ENCODE results near the gene SPDEF. TPM values are rescaled to one million over a fixed set of nuclear protein-coding genes. Genes with fewer than 3 reads are reported as not detected.
A peak's percentile ranks its signal among the peaks of the same experiment; 100 is the strongest.

Gene SPDEF
- total RNA-seq, 2 donors from 2014 or later, result not detected

DNA sequence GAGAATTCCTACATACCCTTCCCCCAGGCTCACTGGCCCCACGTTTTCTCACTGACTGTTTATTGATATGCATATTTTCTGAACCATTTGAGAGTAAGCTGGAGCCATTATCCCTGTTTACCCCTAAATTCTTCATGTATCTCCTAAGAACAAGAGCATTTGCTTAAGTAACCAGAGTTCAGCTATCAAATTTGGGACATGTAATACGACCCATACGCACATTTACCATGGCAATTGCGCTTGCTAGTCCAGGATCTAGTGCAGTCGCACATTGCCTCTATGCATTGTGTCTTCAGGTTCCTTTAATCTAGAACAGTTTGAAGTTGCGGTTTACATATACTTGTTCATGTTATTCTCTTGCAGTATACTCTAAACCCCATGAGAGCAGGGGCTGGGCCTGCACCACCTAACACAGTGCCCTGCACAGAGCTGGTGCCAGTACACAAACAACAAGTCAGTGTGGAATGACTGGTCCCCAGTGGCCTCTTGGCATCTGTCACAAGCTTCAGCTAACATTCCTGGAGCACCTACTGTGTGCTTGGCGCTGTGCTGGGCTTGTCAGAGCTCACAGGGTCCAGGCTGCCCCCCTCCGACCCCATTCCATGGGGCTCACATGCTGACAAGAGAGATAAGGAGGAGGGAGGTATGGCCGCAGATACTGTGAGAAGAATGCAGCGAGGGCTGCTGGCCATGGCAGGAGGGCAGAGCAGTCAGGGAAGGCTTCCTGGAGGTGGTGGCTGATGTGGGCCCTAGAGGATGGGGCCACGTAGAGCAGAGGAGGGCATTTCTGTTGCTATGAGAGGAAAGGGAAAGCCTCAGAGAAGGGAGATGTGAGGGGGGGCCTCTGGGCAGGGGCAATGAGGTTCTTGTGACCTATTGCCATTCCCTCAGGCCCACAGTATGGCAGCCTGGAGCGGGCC, 28.1 kb downstream of the SPDEF start:
- Mint-ChIP-seq H3K27me3 (no peaks in the 10 kb centered on the region), H3K4me1 (ENCODE audit: low read depth in 2 of 2) (peaks cover 4 to 8% of the 10 kb centered on the region in 2 donors), H3K36me3 (no peaks in the 10 kb centered on the region), H3K27ac (no peak overlapping the region), H3K4me3 (peak overlapping the region; percentile 39), H3K9me3 (no peaks in the 10 kb centered on the region)
- ATAC-seq, result no peak
- no peak for DNase-seq (ENCODE audit: low spot score)

DNA sequence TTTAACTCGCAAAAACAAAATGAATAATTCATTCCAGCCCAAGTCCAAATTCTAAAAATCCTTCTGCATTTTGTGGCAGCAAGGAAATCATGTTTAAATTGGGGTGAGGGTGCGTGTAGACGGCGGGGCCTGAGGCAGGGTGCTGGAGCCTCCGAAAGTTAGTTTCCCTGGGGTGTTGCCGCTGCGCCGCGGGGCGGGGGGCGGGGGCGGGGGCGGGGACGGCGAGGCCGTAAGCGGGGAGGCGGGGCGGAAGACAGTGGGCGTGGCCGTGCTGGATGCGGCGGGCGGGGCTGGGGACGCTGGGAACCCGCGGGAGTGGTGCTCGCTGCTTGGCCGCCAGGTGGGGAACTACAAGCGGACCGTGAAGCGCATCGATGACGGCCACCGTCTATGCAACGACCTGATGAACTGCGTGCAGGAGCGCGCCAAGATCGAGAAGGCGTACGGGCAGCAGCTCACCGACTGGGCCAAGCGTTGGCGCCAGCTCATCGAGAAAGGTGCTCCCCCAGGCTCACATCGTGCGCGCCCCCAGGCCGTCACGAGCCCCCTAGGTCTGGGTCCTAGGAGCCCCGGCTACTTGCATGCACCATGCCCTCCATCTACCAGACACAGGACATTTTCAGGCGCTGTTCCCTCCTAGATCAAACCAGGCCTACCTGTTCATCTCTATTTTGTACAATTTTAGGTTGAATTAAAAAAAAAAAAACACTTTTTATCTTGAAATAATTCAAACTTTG, 29.0 kb downstream of the SPDEF start:
- ATAC-seq (peak; percentile 94 to 95), DNase-seq (ENCODE audit: low spot score) (peak; percentile 93)
- Mint-ChIP-seq H3K4me3 (peak overlapping the region; percentile 39), H3K36me3 (no peaks in the 10 kb centered on the region), H3K27ac (no peak overlapping the region), H3K4me1 (ENCODE audit: low read depth in 2 of 2) (peaks cover 6 to 10% of the 10 kb centered on the region in 2 donors), H3K9me3 (no peaks in the 10 kb centered on the region), H3K27me3 (no peaks in the 10 kb centered on the region)

DNA sequence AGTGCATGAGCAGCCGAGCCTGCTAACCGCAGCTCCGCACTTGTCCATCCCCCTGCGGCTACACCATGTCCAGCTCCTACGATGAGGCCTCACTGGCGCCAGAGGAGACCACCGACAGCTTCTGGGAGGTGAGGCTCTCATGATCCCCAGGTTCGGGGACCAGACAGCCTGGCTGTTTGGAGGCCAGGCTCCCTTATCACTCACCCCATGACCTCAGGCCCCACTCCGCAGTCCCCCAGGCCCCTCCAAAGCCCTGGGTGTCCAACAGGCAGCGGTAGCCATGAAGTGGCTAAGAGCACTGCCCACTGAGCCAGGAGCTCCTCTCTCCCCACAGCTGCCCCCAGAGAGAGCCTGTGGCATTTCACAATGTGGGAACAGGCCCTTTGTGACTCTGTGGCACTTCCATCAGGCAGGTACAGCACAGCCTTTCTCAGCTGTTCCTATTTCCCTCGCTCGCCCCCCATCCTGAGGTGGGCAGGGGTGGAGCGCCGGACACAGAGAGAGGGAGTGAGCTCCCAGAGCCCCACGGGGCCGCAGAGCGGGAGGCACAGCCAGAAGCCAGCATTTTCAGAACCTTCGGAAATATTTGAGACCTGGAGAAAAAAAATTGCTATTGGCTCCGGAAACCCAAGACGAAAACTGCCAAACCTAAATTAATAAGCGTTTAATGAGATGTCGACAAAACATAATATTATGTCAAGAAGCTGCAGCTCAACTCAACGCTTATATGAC, 29.7 kb downstream of the SPDEF start:
- H3K4me3 Mint-ChIP-seq, result no peak overlapping the region
- no peaks in the 10 kb centered on the region for H3K36me3 Mint-ChIP-seq
- ATAC-seq, result no peak
- no peak overlapping the region for H3K27ac Mint-ChIP-seq
- peaks cover 6 to 10% of the 10 kb centered on the region in 2 donors for H3K4me1 Mint-ChIP-seq (ENCODE audit: low read depth in 2 of 2)
- H3K27me3 Mint-ChIP-seq, result no peaks in the 10 kb centered on the region
- H3K9me3 Mint-ChIP-seq, result no peaks in the 10 kb centered on the region
- DNase-seq (ENCODE audit: low spot score), result no peak

DNA sequence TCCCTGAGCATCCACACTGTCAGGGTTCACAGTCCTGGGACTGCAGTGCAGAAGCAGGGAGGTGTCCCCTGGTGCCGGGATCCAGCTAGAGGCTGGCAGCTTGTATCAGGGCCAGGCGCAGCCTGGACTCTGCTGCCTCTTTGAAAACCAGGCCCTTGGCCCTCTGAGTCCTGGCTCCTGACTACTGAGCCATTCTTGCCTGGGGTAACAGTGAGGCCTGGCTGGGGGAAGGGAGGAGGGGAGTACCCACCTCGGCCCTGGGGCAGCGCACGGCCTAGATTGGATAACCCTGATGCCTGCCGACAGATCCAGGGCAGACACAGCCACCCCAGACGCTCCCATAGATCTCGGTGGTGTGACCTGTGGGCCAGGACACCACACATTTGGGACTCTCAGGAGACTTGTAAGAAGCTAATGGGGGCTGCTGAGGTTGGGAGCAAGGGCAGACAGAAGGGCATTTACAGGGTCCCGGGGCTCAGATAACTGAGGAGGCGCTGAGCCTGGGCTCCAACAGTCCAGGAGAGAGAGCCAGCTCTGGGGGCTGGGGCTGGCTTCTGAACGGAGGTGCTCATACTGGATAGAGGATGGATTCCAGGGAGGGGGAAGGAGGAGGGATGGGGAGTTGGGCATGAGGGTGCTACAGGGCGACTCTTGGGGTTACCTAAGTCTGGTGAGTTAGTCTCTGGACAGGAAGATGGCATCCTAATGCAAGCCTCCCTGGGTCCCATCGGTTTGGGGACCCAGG, 30.5 kb downstream of the SPDEF start:
- Mint-ChIP-seq H3K9me3 (no peaks in the 10 kb centered on the region), H3K4me1 (ENCODE audit: low read depth in 2 of 2) (peaks cover 6 to 10% of the 10 kb centered on the region in 2 donors), H3K36me3 (no peaks in the 10 kb centered on the region), H3K4me3 (no peak overlapping the region), H3K27ac (no peak overlapping the region), H3K27me3 (no peaks in the 10 kb centered on the region)
- no peak for DNase-seq (ENCODE audit: low spot score)
- ATAC-seq, result no peak

DNA sequence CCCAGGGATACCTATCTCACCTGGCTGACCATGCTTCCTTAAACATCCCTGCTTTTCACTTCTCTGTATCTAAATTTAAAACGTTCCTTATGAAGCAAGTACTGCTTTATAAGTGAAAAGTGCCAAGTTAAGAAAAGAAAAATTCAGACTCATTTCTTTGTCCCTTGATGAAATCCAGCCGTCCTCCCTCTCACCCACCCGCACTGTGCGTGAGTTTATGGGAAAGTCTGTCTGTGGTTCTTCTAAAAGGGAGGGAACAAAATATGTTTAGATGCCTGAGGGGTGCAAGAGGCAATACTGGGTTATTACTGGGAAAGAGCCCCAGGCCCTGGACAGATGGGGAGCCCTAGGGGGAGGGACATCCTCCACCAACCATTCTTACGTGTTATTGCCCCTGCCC, 31.2 kb downstream of the SPDEF start:
- ATAC-seq (no peak), DNase-seq (ENCODE audit: low spot score) (no peak)
- Mint-ChIP-seq H3K4me3 (no peak overlapping the region), H3K36me3 (no peaks in the 10 kb centered on the region), H3K9me3 (no peaks in the 10 kb centered on the region), H3K27me3 (no peaks in the 10 kb centered on the region), H3K4me1 (ENCODE audit: low read depth in 2 of 2) (peaks cover 6 to 10% of the 10 kb centered on the region in 2 donors), H3K27ac (no peak overlapping the region)

DNA sequence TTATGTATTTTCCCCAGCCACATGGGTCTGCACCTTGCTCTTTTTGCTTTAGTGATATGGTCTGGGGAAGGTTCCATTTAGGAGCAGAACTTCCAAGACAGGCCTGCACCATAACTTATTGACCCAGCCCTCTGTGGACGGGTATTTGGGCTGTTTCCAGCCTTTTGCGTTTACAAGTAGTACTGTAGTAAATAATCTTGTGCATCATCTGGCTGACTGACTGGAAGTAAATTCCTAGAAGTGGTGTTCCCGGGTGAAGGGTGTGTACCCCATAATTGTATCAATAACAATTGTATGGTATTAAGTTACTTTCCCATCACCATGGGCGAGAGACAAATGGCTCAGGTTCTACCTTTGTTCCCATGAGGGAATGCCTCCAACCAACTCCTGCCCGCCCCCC, 31.6 kb downstream of the SPDEF start:
- Mint-ChIP-seq H3K27me3 (no peaks in the 10 kb centered on the region), H3K4me1 (ENCODE audit: low read depth in 2 of 2) (peaks cover 6 to 10% of the 10 kb centered on the region in 2 donors), H3K27ac (no peak overlapping the region), H3K9me3 (no peaks in the 10 kb centered on the region), H3K36me3 (no peaks in the 10 kb centered on the region), H3K4me3 (no peak overlapping the region)
- DNase-seq (ENCODE audit: low spot score), result no peak
- ATAC-seq, result no peak

DNA sequence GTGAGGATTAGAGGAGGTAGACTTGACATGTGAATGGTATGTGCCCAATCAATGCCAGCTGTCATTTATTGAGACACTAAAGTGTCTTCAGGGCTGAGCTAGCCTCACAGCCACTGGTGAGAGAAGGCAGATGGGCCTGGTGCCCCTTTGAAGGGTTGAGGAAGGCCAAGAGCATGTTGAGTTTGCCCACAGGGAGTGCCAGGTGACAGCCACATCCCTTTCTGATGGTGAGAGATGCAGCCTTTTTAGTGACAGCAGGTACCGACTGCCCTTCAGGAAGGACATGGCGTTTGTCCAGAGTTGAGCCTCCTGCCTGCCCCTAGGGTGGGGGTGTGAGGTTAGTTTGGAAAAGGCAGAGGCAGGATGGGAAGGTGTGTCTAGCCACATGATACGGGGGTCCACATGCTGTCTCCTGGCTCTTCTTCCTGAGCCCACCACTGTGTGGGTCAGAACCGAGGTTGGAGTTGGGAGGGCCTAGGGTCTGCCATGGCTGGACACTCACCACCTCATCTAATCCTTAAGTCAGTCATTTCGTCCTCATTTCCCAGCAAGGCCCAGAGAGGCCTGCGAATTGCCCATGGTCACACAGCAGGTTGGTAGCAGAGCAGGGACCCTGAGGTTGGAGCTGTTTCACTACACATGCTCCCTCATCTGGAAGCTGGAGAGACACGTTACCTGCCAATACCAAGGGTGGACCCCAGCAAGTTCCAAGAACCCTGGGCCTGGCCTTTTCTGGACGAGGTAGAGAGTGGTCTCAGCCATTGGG, 32.5 kb downstream of the SPDEF start:
- peak overlapping the region in 1 of 2 donors; percentile 20 for H3K27ac Mint-ChIP-seq
- peaks cover 6 to 10% of the 10 kb centered on the region in 2 donors for H3K4me1 Mint-ChIP-seq (ENCODE audit: low read depth in 2 of 2)
- ATAC-seq (no peak), DNase-seq (ENCODE audit: low spot score) (no peak)
- no peak overlapping the region for H3K4me3 Mint-ChIP-seq
- H3K27me3 Mint-ChIP-seq, result no peaks in the 10 kb centered on the region
- H3K36me3 Mint-ChIP-seq, result no peaks in the 10 kb centered on the region
- no peaks in the 10 kb centered on the region for H3K9me3 Mint-ChIP-seq

DNA sequence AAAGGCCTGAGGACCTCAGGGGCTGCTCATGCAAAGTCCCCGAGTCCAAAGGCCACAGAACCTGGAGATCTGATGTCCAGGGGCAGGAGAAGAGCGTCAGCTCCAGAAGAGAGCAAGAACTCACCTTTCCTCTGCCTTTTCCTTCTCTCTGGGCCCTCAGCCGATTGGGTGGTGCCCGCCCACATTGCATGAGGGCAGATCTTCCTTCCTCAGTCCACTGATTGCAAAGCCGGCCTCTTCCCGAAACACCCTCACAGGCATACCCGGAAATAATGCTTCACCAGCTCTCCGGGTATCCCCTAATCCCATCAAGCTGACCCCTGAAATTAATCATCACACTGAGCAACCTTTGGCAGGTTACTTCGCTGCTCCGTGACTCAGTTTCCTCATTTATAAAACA, 33.4 kb downstream of the SPDEF start:
- DNase-seq (ENCODE audit: low spot score) (no peak), ATAC-seq (no peak)
- Mint-ChIP-seq H3K9me3 (no peaks in the 10 kb centered on the region), H3K27ac (peak overlapping the region in 1 of 2 donors; percentile 20), H3K4me1 (ENCODE audit: low read depth in 2 of 2) (peaks cover 6 to 9% of the 10 kb centered on the region in 2 donors), H3K4me3 (no peak overlapping the region), H3K27me3 (no peaks in the 10 kb centered on the region), H3K36me3 (no peaks in the 10 kb centered on the region)

DNA sequence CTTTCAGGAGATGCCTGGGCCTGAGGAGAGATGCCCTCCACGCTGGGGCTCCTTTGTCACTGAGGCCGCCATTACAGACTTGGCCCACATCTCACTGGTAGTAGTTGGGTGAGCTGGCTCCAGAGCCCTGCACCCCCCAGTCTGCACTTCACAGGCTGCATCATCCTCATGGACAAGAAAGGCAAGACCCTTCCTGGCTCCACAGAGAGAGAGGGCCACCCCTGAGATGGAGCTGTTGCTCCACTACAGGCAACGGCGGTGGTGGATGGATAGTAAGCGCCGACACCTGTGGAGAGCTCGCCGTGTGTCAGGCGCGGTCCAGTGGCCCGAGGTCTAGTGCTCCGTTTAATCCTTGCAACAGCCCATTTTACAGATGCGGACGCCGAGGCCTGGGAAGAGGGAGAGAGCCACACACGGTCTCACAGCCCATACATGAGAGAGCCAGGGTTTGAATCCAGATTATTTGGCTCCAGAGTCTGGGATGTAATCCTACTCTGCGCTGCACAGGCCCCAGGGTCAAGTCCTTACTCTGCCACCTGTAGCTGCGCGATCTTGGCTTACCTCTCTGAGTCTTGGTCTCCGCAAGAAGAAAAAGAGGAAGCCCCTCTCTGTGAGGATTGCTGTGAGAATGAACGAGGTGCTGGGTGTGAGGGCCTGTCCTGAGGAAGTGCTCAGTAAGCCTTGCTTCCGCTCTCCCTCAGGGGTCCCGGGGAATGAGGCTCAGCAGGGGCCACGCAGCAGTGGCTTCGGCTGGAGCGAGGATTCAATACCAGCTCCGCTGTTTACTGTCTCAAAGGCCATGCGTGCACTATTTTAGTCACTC, 34.5 kb downstream of the SPDEF start:
- Mint-ChIP-seq H3K4me3 (no peak overlapping the region), H3K4me1 (ENCODE audit: low read depth in 2 of 2) (peaks cover 6 to 7% of the 10 kb centered on the region in 2 donors), H3K36me3 (no peaks in the 10 kb centered on the region), H3K27me3 (no peaks in the 10 kb centered on the region), H3K9me3 (no peaks in the 10 kb centered on the region), H3K27ac (no peak overlapping the region)
- ATAC-seq, result no peak
- DNase-seq (ENCODE audit: low spot score), result no peak

DNA sequence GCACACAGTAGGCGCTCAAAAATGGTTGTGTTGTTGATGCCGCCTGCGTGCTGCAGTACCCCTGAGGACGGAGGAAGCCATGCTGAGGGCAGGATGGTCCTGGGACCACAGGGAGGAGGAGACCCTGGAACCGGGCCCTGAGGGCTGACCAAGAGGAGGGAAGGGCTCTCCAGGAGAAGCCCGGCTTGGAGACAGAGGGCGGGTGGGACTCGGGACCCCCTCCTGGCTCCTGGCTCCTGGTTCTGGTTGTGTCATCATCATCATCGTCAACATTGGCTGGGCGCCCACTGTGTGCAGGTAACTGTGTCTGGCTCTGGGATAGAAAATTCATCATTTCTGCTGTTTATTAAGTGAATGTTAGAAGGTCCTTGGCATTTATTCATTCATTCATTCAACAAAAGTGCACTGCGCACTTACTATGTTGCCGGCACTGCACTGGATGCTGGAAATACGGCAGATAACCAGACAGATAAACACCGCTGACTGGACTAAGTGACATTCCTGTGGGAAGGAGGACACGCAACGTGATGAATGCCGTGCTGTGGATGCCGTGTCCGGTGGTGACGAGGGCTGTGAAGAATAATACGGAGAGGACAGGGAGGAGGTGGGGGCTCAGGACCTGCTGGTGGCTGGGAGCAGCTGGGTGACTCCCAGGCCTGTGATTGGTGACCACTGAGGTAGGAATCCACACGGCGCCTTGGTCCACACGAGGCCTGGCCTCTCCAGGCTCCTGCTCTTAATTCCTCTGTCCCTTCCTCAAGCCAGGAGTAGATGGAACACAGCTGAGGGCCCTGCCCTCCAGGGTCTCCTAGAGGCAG, 35.3 kb downstream of the SPDEF start:
- H3K9me3 Mint-ChIP-seq, result no peaks in the 10 kb centered on the region
- H3K4me3 Mint-ChIP-seq, result no peak overlapping the region
- no peak for DNase-seq (ENCODE audit: low spot score)
- H3K4me1 Mint-ChIP-seq (ENCODE audit: low read depth in 2 of 2), result peaks cover 6 to 7% of the 10 kb centered on the region in 2 donors
- H3K27me3 Mint-ChIP-seq, result no peaks in the 10 kb centered on the region
- H3K27ac Mint-ChIP-seq, result no peak overlapping the region
- no peaks in the 10 kb centered on the region for H3K36me3 Mint-ChIP-seq
- ATAC-seq, result no peak

DNA sequence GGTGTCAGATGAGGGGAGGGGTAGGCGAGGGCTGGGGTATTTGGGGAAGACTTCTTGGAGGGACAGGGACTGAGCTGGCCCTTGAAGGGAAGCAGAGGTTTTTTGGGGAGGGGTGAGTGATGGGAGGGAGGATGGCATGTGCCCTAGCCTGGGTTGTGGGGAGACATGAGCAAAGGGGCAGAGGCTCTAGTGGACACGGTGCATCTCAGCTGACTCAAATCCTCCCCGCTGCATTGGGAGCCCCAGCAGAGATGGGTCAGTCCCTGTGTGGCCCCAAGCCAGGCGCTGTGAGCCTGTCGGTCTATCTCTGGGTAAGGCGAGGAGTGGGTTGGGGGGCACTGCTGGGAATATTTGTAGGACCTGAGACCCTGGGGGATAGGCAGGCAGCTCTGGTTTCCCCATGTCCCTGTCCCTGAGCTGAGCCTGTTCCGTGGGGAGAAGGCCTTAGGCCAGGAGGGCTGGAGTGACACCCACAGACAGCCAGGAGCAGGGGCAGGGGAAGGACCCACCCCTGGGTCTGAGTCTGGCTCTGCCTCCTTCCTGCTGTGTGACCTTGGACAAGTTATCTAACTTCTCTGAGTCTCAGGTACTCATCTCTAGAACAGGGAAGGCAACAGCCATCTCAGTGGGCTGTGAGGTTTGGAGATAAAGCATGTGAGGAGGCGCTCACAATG, 36.0 kb downstream of the SPDEF start:
- Mint-ChIP-seq H3K4me1 (ENCODE audit: low read depth in 2 of 2) (peaks cover 6 to 7% of the 10 kb centered on the region in 2 donors), H3K36me3 (no peaks in the 10 kb centered on the region), H3K4me3 (no peak overlapping the region), H3K9me3 (no peaks in the 10 kb centered on the region), H3K27me3 (no peaks in the 10 kb centered on the region), H3K27ac (no peak overlapping the region)
- ATAC-seq (no peak), DNase-seq (ENCODE audit: low spot score) (no peak)
